HEK293 (cell line): ENCODE results near the gene PRADC1.

Experiments used
- CTCF ChIP-seq: fragments of 450-650 bp; formaldehyde crosslinking; IDR thresholded peaks from 2 replicates; pipeline ENCODE4 v1.5.1; 2016; ENCODE audit warnings: missing biosample characterization, missing genetic modification characterization
- EGR2 ChIP-seq: fragments of 450-650 bp; formaldehyde crosslinking; IDR thresholded peaks from 2 replicates; pipeline ENCODE4 v1.5.1; 2016; ENCODE audit warnings: low read depth, missing biosample characterization, missing genetic modification characterization
- KLF8 ChIP-seq: fragments of 450-650 bp; formaldehyde crosslinking; IDR thresholded peaks from 2 replicates; pipeline ENCODE4 v1.5.1; 2016; ENCODE audit warnings: missing biosample characterization, missing genetic modification characterization
- MYNN ChIP-seq: fragments of 450-650 bp; formaldehyde crosslinking; IDR thresholded peaks from 2 replicates; pipeline ENCODE4 v1.5.1; 2016; ENCODE audit warnings: missing biosample characterization, missing genetic modification characterization, borderline replicate concordance
- SP2 ChIP-seq: fragments of 450-650 bp; formaldehyde crosslinking; IDR thresholded peaks from 2 replicates; pipeline ENCODE4 v1.5.1; 2016; ENCODE audit warnings: missing biosample characterization, missing genetic modification characterization
- YY1 ChIP-seq: fragments of 450-650 bp; formaldehyde crosslinking; IDR thresholded peaks from 2 replicates; pipeline ENCODE4 v1.5.1; 2018; ENCODE audit warnings: missing biosample characterization, missing genetic modification characterization
- ZBTB8A ChIP-seq: fragments of 450-650 bp; formaldehyde crosslinking; IDR thresholded peaks from 2 replicates; pipeline ENCODE4 v1.5.1; 2016; ENCODE audit warnings: missing biosample characterization, missing genetic modification characterization
- ZNF274 ChIP-seq, 2 experiments: fragments of 200-500 bp in 1 of 2; fragments of 450-650 bp in 1 of 2; sonication (Bioruptor generic) in 1 of 2; formaldehyde crosslinking in 1 of 2; IDR thresholded peaks; 2 replicates each; pipeline versions ENCODE4 v1.5.1 to v1.6.1; 2014 to 2016; ENCODE audit warnings: borderline replicate concordance in 1 of 2, inconsistent platforms in 1 of 2, low read length in 1 of 2, missing biosample characterization in 1 of 2, missing genetic modification characterization in 1 of 2
- ZNF639 ChIP-seq: fragments of 450-650 bp; formaldehyde crosslinking; IDR thresholded peaks from 2 replicates; pipeline ENCODE4 v1.5.1; 2016; ENCODE audit warnings: missing biosample characterization, missing genetic modification characterization

GRCh38 chr2:73227086-73227485, 6.0 kb downstream of the PRADC1 start:
- no peak for TF ChIP-seq EGR2 (tag by site-specific recombination)
- TF ChIP-seq KLF8, result no peak
- no peak for TF ChIP-seq ZBTB8A
- no peak for TF ChIP-seq SP2 (tag by site-specific recombination)
- TF ChIP-seq CTCF (tag by site-specific recombination), result no peak
- TF ChIP-seq ZNF274 (IDR thresholded peaks at IDR 0.05; ENCODE audit: low read length), result no peak
- no peak for TF ChIP-seq ZNF274 (tag by site-specific recombination; IDR thresholded peaks at IDR 0.05; ENCODE audit: borderline replicate concordance)
- no peak for TF ChIP-seq YY1 (tag by site-specific recombination)
- TF ChIP-seq MYNN, result no peak
- no peak for TF ChIP-seq ZNF639
